ENCODE data around the gene VPREB3. TPM values are rescaled to one million over a fixed set of nuclear protein-coding genes. Genes with fewer than 3 reads are reported as not detected.
A peak's percentile ranks its signal among the peaks of the same experiment; 100 is the strongest.

The VPREB3 gene
- total RNA-seq, 1 experiment from 2014 or later = not detected

DNA sequence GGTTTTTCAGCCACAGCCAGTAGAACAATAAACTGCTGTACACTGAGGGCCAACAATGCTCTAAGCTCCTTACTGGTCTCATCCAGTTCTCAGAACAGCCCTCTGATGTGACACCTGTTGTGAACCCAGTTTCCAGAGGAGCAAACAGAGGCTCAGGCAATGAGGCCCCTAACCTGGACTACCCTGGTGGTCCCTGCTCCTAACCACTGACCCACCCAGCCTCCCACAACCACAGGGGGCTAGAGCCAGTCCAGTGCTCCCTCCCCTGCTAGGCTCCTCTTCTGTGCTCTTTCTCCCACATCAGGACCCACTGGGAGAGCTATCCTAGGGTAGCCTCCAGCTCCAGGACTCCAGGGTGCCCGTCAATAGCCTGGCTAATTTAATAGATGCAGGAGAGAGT is 28.5 kb upstream of the VPREB3 start:
- no peak for DNase-seq (ENCODE audit: low read depth)

DNA sequence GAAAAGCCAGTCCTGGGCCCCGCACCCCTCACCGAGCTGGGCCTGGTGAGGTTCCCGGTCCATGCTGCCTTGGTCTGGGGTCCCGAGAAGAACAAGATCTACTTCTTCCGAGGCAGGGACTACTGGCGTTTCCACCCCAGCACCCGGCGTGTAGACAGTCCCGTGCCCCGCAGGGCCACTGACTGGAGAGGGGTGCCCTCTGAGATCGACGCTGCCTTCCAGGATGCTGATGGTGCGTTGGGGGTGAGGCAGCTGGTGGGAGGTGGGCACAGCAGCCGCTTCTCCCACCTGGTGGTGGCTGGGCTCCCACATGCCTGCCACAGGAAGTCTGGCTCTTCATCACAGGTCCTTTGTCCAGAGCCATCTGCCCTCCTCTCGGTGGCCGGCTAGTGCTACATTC is 28.0 kb upstream of the VPREB3 start:
- no peak for DNase-seq (ENCODE audit: low read depth)

DNA sequence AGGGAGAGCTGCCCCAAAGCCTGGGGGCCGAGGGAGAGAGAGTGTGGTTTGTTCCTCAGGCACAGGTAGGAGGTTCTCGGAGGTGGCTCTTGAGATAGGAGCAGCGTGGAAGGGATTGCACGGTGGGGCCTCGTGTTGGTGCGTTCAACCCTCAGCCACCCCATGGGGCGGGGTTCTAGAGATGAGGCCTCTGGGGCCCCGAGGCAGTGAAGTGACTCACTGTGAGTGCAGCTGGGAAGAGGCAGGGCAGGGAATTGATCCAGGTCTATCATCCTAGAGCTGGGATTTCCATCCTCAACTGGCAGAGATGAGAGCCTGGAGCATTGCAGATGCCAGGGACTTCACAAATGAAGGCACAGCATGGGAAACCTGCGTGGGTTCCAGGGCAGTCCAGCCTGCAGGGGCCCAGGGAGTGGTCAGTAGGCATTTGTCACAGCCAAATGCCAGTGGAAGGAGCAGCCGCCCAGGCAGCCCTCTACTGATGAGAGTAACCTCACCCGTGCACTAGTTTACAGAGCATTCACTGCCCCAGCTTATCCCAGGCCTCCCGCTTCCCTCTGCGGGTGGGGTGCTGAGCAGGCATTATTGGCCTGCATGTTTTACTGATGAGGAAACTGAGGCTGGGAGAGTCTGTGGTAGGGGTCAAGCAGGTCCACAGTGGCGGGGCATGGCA is 27.4 kb upstream of the VPREB3 start:
- DNase-seq (ENCODE audit: low read depth) = peak; percentile 90

DNA sequence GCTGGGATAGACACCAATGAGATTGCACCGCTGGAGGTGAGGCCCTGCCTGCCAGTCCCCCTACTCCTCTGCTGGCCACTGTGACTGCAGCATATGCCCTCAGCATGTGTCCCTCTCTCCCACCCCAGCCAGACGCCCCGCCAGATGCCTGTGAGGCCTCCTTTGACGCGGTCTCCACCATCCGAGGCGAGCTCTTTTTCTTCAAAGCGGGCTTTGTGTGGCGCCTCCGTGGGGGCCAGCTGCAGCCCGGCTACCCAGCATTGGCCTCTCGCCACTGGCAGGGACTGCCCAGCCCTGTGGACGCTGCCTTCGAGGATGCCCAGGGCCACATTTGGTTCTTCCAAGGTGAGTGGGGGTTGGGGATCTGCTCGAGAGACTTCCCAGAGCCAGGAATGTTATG is 26.8 kb upstream of the VPREB3 start:
- no peak for DNase-seq (ENCODE audit: low read depth)

DNA sequence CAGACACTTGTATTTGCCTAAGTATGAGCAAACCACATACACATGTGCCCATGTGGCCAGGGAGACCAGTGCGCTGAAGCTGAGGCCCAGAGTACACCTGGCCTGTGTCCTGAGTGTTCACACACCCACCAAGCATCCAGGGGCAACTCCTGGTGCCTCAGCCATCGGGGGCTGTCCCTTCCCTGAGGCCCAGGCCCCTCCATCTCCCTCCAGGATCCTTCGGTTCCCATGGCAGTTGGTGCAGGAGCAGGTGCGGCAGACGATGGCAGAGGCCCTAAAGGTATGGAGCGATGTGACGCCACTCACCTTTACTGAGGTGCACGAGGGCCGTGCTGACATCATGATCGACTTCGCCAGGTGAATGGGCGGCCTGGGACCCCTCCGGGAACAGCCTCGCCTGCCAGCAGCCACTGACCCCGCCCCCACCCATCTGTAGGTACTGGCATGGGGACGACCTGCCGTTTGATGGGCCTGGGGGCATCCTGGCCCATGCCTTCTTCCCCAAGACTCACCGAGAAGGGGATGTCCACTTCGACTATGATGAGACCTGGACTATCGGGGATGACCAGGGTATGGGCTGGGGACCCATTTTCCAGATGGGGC is 26.0 kb upstream of the VPREB3 start:
- DNase-seq (ENCODE audit: low read depth) = no peak

DNA sequence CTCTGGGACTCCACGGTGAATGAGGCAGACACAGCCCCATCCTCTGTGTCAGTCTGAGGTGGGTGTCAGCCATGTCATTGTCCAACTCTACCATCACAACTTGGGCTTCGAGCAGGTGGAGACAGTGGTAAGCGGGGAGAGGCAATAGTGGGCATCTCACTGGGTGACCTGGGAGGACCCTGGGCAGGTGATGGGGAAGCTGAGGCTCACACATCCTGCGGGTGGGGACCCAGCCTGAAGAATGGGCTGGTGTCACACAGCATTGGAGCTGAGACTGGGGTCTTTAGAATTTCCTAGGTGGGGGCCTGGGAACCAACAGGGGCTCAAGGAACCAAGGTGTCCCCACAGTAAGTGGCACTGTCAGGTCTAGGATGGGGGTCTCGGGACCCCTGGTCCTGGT is 25.5 kb upstream of the VPREB3 start:
- no peak for DNase-seq (ENCODE audit: low read depth)

DNA sequence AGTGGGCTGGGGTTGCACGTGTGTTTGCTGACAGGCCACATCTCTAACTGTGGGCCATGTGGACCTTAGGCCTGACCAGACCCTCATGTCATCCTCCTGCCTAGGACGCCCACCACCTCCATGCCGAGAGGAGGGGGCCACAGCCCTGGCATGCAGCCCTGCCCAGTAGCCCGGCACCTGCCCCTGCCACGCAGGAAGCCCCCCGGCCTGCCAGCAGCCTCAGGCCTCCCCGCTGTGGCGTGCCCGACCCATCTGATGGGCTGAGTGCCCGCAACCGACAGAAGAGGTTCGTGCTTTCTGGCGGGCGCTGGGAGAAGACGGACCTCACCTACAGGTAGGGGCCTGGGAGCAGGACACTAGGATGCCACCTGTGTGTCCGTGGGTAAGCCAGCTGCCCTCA is 24.9 kb upstream of the VPREB3 start:
- DNase-seq (ENCODE audit: low read depth) = no peak

DNA sequence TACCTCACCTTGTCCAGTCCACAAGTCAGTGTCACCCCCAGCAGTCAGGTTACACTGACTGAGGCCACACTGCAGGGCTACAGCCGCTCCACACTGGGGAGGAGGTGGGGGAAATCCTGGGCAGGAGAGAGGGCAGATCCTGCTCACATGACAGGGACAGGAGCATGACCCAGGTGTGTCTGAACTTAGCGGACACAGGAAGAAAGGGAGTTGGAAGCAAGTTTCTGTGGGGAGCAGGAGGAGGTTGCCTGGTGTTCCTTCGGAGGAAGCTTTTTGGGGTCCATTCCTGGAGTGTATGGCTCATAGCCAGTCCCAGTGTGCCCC is 24.3 kb upstream of the VPREB3 start:
- no peak for DNase-seq (ENCODE audit: low read depth)

DNA sequence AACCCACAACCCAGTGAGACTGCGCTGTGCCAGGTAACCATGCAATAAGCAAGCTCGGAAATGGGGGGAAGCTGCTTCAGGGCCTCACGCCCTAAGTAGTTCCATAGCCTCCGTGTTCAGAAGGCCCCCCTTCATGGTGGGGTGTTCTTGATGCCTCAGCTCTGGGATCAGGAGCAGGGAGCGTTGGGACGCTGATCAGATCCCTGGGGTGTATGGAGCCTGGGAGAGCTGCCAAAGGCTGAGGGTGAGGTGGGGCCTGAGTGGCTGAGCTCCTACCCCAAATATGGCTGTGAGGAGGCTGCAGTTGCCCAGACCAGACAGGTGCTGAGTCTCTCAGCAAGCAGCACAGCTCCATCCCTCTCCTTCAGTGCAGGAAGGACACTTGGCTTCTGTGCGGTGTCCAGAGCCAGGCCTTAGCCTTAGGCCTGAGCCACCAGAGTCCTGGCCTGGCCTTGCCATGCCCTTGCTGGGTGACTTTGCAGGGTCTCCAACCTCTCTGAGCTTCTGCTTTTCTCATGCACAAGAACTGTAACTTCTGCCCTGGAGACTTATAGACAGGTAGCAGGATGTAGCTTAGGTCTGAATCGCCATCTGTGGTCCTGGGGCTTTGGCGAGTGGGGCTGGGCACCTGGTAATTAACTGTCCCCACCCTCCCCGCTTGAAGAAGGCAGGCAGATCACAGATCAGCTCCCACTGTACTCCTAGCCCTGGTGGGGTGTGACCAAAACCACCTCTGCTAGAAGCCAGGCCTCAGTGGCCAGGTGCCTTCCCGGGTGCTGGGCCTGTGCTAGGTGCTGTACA is 23.8 kb upstream of the VPREB3 start:
- no peak for DNase-seq (ENCODE audit: low read depth)

DNA sequence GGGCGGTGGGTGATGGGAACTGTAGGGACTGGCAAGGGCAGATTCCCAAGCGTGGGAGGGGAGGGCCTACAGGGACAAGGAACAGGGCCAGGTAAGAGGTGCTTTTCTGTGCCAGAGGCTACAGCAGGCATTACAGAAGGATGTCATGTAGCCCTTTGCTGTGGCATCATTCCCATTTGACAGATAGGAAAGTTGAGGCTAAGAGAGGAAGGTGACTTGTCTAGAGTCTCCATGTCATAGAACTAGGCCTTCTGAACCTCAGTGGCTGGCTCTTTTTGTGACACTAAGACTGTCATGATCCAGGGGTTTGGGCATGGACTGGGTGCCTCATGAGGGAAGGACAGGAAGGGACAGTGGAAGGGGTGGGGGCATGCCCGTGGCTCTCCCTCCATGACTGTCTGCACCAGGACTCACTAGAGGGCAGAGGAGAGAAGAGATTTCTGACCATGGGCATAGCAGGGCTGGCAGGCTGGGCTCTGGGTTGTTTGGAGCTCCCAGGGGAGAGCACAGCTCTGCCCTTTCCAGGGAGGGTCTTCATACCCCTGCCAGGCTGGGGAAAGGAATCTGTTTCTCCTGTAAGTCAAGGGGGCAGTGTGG is 21.7 kb upstream of the VPREB3 start:
- peak; percentile 36 for DNase-seq (ENCODE audit: low read depth)

DNA sequence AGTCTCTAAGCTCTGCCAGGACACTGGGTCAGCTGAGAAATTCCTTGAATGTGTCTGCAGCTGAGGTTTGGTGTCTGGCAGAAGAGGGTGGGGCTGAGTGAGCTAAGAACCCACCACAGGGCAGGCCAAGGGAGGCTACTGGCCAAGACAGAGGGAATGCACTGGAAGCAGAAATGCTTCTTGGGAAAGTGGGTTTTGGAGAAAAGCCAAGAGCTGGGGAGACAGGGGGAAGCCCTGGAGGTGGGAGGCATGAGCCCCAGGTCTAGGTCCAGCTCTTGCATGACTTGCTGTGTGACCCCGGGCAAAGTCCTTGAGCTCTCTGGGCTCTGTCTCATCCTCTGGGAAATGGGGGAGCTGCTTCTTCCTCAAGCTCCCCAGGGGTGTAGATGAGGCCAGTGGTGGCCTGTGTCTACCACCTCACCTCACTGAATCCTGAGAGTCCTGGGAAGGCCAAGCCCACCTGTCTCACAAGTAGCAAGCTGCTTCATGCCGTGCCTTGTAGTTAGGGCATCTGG is 20.8 kb upstream of the VPREB3 start:
- DNase-seq (ENCODE audit: low read depth) = peak; percentile 38

DNA sequence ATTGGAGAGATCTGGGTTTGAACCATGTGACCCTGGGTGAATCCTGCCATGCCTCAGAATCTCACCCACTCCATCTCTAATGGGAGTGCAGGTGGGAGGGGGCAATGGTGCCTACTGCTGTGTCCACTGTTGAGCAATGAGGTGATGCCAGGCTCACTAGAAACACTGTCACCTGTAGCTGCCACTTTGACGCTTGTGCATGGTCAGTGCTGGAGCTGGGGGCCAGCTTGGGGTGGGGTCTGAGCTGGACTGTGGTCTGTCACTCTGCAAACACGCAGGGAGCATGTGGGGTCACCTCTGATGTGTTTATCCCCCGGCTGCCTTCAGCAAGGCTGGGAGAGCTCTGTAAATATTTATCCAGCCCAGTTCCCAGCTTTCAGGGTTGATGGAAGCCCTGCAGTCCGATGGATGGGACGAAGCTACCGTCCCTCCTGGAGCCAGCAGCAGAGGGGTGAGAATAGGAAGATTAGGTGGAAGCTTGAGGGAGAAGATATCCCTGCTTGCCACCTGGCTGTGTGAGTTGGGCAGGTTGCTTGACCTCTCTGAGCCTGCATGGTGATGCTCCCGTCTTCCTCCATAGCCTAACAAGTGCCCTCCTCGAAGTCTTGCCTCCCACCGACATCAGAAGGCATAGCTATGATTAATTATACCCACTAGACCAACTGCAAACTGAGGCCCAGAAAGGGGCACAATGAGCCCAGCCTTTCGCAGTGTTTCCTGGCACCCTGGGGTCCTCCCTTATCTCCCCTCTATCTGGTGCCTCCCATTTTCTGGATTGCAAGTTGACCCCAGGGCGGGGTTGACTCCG is 20.1 kb upstream of the VPREB3 start:
- DNase-seq (ENCODE audit: low read depth) = no peak

DNA sequence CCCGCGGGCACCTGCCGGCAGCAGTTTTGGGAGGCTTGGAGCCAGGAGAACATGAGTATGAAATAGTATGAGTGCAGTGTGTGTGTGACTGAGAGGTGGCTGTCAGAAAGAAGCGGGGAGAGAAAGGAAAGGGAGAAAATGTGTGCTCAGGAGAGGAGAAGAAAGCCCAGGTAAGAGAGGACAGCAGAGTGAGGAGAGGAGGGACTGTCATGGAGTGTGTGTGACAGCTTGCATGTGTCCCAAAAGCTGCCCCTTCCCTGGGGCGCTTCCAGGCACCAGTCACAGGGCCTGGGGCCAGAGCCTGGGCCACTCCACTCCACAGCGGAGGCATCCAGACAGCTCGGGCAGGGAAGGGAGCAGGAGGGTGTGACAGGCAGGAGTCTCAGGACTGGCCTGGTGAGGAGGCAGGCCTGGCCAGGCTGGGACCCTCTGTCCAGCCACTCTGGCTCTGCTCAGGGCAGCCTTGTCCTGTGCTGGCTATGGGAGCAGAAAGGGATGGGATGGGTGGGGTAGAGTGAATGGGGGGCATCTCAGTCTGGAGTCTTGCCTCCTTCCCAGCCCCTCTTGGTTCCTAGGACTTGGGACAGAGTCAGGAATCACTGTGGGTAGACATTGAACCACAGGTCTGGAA is 19.4 kb upstream of the VPREB3 start:
- DNase-seq (ENCODE audit: low read depth) = no peak

DNA sequence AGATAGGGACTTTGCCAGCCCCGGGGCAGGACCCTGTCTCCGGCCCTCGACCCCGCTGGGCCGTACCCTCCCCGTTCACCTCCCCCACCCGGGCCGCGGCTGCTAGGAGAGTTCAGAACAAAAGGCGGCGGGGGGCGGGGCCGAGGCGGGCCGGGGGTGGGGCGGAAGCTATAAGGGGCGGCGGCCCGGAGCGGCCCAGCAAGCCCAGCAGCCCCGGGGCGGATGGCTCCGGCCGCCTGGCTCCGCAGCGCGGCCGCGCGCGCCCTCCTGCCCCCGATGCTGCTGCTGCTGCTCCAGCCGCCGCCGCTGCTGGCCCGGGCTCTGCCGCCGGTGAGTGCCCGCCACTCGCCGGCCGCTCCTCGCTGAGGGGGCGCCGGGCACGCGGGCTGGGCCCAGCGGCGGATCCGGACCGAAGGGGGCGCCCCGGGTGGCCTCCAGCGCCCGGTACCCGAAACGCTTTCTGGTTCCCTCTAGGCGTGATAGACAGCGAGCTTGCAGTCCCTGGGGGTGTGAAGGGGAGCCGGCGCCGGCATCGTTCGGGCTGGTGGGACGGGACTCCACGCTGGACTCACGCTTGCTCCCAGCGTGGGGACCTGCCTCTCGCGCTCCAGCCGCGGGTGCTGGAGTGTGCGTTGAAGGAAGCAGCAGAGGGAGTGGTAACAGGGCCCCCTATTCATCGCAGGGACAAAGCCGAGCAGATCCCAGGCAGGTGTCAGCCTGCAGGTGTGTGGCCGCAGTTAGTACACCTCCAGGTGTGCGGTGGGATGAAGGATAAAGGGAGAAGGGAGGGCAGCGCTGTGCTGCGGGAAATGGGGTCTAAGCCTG is 18.6 kb upstream of the VPREB3 start, which contains the start of gene MMP11:
TSS of gene MMP11 (plus strand) at position 201 of the 825 bp plus-strand sequence. CDS start at position 223, 22 bp downstream.
- peak; percentile 24 for DNase-seq (ENCODE audit: low read depth)

DNA sequence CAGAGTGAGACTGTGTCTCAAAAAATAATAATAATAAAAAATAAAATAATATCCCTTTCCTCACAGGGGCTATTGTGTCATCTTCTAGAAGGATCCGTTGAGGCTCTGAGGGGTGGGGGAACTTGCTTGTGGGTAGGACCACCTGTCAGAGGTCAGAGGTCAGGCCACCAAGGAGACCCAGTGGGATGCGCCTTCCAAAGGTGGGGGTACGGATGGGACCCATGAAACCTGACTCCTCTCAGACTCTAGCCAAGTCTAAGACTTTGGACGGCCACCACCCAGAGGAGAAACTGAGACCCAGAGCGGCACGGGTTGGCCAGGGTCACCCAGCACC is 18.1 kb upstream of the VPREB3 start:
- no peak for DNase-seq (ENCODE audit: low read depth)

DNA sequence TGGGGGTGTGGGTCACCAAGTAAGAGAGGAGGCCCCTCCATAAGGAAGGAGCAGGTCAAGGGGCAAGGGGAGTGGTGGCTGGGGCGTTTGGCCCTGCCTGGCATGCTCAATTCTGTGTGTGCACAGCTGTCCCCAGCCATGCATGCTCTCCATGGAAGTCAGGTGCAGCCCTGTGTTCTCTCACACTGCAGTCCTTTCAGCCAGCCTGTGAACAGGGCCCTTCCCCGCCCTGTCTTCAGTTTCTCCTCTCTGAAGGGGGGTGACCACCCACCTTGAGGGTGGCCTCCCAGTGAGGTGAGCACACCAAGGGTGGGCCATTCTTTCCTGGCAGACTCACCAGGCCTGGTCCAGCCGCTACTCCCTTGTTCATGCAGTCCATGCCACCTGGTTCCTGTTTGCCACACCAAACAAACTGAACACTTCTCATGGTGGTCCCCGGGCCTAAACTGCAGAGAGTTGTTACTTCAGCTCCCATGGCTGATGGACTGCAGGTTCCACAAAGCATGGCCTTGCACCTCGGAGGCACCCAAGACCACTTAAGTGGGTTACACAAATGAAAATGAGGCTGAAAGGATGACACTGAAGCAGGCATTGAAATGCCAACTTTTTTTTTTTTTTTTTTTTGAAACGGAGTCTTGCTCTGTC is 15.2 kb upstream of the VPREB3 start:
- no peak for DNase-seq (ENCODE audit: low read depth)

DNA sequence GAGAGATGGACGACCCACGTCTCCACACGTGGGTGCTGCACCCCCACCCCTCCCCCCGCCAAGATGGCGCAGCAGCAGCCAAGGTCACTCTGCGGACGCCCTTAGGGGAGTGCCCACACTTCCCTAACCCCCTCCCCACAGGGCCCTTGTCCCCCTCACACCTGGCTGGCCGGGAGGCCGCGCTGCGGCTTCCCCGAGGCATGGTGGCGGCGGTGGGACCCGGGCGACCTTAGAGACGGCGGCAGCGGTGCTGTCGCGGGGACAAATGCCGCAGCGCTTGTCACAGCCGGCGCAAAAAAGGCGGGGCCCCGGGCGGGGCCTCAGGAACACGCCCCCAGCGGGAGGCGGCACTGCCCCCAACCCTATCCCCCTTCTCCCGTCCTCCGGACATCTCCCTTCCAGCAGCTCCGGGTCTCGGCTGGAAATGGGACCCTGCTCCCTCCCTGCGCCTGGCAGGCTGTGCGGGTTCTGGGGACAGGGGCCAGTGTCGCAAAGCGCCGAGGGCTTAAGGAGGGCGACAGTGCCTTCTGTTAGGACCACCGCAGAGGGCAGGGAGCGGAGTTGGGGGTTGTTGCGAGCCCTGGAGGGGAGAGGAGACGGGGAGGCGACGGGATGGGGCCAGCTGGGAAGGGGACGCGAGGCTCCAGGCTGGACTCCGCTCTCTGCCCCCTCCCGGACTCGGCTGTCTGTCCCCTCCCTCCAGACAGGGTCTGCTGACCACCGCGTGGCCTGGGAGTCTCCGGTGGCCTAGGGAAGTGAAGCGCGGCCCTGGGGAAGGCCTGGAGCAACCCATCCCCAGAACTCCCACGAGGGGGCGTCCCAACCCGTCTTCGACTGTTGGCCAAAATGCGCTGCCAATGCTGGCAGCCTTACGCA is 13.7 kb upstream of the VPREB3 start, which contains the start of gene CHCHD10:
TSS of gene CHCHD10 (minus strand) at position 300 of the 876 bp plus-strand sequence. CDS start at position 202, 98 bp downstream.
- peak; percentile 55 for DNase-seq (ENCODE audit: low read depth)

DNA sequence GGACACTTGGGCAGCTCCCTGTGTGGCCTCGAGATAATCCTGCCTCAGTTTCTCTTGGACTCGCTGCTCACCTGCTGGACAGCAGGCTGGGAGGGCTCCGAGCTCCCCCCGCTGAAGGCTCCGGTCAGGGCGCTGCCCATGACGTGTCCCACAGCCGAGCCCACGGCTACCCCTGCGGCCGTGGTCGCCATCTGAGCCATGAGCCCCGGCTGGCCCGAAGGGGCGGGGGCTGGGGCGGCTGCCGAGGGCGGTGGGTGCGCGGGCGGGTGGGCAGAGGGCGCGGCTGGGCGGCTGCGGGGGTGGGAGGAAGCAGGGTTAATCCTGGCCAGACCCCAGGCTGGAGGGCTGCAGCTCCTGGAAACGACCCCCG is 13.1 kb upstream of the VPREB3 start:
- no peak for DNase-seq (ENCODE audit: low read depth)
